MG63 (cell line): ENCODE results near the gene TMEM107. TPM values are rescaled to one million over a fixed set of nuclear protein-coding genes. Genes with fewer than 3 reads are reported as not detected.

ENCODE experiments used
- DNase-seq: peaks from one replicate; pipeline ENCODE4 v3.0.0-alpha.2; 2020
- H3K27me3 ChIP-seq: fragments of 250-450 bp; sonication (Bioruptor Pico); 2 replicates; pipeline ENCODE4 v1.5.1; 2020; ENCODE audit warnings: mild to moderate bottlenecking, moderate library complexity
- H3K36me3 ChIP-seq: fragments of 250-450 bp; sonication (Bioruptor Pico); 2 replicates; pipeline ENCODE4 v1.5.1; 2020; ENCODE audit warnings: mild to moderate bottlenecking, moderate library complexity
- H3K4me3 ChIP-seq: fragments of 250-450 bp; sonication (Bioruptor Pico); 2 replicates; pipeline ENCODE4 v1.5.1; 2020; ENCODE audit warnings: mild to moderate bottlenecking, moderate library complexity
- H3K9me3 ChIP-seq: fragments of 250-450 bp; sonication (Bioruptor Pico); 2 replicates; pipeline ENCODE4 v1.5.1; 2020; ENCODE audit warnings: mild to moderate bottlenecking, moderate library complexity
- total RNA-seq: library from RNA; depleted of rRNA; stranded (reverse); fragments of >200 nt; shearing (Covaris generic); gene quantifications from 2 replicates; pipeline ENCODE4 v1.2.3, GENCODE V29; 2014; ENCODE audit warnings: low replicate concordance

TMEM107 gene
- total RNA-seq, 1 experiment from 2014 or later: 25.6 TPM

GRCh38 chr17:8147805-8148404 lies 28.3 kb downstream of the TMEM107 start:
- no peak for DNase-seq
- Histone ChIP-seq H3K9me3 (no peaks in the 10 kb centered on the region), H3K4me3 (no peak overlapping the region), H3K27me3 (no peaks in the 10 kb centered on the region), H3K36me3 (peaks cover 8% of the 10 kb centered on the region)

DNA sequence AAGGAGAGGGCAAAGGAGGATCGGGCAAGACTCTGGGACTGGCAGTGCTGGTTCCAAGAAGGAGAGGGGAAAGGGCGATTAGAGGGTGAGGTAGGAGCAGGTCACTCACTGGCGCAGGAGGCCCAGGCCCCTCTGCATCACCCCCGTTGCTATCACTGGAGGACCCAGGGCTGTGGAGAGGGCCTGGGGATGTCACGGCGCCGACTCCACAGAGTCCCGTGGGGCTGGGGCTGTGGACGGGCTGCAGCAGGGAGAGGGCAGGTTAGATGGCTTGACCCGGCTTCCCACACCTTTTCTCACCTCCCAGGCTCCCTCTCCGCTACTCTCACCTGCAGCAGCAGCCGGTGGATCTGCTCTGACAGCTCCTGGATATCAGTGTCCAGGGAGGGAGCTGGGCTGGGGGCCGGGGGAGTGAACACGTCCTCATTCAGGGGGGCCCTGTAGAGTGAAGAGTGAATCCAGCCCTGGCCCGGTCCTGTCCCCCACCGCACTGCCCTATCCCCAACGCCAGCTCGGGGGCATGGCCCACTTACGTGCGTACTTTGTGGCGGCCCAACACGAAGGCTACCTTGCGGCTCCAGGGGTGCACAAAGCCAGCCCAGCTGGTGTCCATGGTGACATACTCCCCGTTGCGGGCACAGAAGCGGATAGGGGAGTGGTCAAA lies 28.9 kb downstream of the TMEM107 start:
- H3K4me3 ChIP-seq: no peak overlapping the region
- peaks cover 8% of the 10 kb centered on the region for H3K36me3 ChIP-seq
- DNase-seq: no peak
- no peaks in the 10 kb centered on the region for H3K27me3 ChIP-seq
- no peaks in the 10 kb centered on the region for H3K9me3 ChIP-seq

DNA sequence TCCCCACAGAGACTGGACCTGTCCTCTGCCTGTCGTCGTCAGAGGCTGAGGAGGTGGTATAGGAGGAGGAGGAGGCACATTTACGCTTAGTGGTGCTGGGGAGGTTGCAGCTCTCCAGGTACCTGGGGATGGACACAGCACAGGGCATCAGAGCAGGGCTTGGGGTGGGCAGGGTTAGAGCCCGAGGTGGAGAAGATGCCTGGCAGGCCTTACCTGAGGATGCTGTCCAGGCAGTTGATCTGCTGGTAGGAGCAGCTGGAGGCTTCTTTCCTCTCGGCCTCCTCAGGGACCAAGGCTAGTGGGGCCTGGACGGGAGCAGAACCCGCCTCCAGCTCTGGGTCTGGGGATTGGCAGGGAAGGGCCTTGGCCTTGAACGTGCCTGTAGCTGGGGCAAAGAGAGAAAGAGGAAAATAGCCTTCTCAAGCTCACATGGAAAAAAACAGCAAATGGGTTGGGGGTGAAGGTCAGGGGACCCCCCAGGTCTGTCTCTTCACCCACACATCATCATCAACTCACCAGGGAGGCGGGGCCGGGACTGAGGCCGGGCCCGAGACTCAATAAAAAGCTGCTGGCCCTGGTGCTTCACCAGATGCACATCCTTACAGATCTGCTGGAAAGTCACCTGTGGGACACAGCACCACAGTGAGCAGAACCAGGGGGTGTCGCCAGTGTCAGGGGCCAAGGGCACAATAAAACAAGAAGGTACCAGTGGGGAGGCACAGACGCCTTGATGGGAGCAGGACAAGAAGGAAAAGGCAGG lies 29.6 kb downstream of the TMEM107 start:
- H3K36me3 ChIP-seq: peaks cover 8% of the 10 kb centered on the region
- no peak overlapping the region for H3K4me3 ChIP-seq
- DNase-seq: no peak
- H3K9me3 ChIP-seq: no peaks in the 10 kb centered on the region
- H3K27me3 ChIP-seq: no peaks in the 10 kb centered on the region

- H3K36me3 ChIP-seq: peaks cover 8% of the 10 kb centered on the region
- DNase-seq: no peak
- H3K27me3 ChIP-seq: no peaks in the 10 kb centered on the region
- no peaks in the 10 kb centered on the region for H3K9me3 ChIP-seq
- no peak overlapping the region for H3K4me3 ChIP-seq
Measured at GRCh38 chr17:8145811-8146210, 30.4 kb downstream of the TMEM107 start.

- Histone ChIP-seq H3K27me3 (no peaks in the 10 kb centered on the region), H3K4me3 (no peak overlapping the region), H3K9me3 (no peaks in the 10 kb centered on the region), H3K36me3 (peaks cover 8% of the 10 kb centered on the region)
- DNase-seq: no peak
Measured at GRCh38 chr17:8144401-8145231, 31.6 kb downstream of the TMEM107 start.

DNA sequence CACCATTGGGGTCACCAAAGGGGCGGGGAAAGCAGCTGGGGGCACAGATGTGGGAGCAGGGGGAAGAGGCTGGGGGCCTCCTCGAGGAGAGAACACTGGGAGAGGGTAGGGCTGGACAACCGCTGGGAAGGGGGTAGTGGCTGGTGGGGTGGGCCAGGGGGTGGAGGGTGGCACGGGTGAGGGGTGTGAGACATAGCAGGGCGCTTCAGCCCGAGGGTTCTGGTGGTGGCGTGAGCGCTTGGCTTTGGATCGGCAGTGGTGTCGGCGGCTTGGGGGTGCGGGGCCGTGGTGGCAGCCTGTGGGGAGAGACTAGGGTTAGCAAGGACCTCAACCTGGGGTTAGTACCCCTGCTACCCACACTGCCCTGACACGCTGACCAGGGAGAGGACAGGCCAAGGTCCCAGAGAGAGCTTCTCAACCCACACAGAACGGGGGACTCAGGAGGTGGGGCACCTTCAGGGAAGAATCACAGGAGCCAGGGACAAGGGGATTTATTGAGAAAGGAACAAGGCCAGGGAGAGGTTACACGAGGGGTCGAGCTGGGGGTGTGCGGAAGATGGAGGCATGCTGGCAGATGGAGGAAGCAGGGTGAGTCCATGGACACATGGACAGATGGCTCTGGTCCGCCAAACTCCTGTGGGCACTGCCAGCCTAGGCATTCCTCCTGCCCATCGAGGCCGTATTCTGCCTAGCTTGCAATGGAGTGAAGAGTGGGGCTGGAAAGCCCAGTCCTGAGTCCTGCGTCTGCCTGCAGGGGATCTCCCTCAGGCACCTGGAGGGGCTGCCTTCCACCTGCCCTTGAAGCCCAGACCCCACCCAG lies 32.4 kb downstream of the TMEM107 start:
- H3K4me3 ChIP-seq: no peak overlapping the region
- H3K36me3 ChIP-seq: peaks cover 3% of the 10 kb centered on the region
- H3K27me3 ChIP-seq: no peaks in the 10 kb centered on the region
- DNase-seq: no peak
- H3K9me3 ChIP-seq: no peaks in the 10 kb centered on the region

DNA sequence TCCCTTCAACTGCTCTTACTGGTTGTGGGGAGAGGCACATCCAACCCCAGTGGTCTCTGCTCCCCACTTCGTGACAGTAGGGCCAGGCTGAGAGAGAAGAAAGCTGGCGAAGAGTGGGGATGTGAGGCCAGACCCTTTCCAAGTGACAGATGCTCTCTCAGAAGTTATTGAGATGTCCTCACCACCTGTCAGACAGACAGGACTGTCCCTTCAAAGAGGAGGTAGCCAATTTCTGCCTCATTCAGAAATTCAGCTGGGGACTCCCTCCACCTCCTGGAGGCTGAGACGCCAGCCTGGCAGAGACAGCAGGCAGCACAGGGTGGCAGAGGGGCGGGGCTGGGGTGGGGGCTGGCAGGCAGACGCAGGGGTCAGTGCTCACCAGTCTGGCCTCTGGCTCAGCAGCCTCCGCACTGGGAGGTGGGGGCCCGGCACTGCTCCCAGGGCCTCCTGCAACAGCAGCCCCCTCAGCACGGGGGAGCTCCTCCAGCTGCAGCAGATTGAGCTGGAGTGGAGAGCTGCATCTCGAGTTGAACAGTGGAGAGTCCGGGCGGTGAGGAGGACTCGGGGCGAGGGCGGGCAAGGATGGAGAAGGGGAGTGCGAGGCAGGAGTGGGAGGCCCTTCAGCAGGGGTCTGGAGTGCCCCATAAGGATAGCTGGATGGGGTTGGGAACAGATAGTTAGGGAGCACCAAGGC lies 33.1 kb downstream of the TMEM107 start:
- Histone ChIP-seq H3K36me3 (peaks cover 2% of the 10 kb centered on the region), H3K9me3 (no peaks in the 10 kb centered on the region), H3K4me3 (no peak overlapping the region), H3K27me3 (no peaks in the 10 kb centered on the region)
- DNase-seq: no peak

DNA sequence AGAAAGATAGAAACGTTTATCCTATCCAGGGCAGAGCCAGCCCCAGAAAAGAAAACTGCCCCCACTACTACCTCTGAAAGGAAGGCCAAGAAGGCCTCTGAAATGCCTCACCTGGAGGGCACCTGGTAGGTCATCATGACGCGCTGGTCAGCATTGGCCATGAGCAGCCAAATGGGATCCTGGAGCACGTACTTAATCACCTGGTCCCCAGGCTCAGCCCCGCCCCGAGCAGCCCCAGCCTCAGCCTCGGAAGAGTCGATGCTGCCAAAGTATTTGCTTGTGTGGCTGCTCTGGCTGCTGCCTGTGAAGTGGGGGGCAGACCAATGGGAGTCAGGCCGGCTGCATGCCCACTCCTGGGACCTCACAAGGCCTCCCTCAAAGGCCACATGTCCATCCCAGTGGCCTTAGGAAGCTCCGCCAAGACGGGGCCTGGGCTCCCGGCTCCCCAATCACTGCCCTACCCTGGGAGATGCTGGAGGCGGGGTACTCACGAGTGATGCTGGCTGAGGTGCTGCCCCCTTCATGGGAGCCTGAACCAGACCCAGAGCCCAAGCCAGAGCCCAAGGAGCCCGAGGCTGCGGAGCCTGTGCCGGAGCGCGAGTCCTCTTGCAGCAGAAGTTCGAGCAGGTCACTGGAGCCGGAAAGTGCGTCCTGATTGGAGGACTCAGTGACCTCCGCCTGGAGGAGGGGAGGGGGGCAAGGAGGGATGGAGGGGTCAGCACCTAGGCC lies 33.9 kb downstream of the TMEM107 start:
- no peak for DNase-seq
- Histone ChIP-seq H3K9me3 (no peaks in the 10 kb centered on the region), H3K4me3 (no peak overlapping the region), H3K27me3 (no peaks in the 10 kb centered on the region), H3K36me3 (no peaks in the 10 kb centered on the region; the same call in none of the 2 replicates)

DNA sequence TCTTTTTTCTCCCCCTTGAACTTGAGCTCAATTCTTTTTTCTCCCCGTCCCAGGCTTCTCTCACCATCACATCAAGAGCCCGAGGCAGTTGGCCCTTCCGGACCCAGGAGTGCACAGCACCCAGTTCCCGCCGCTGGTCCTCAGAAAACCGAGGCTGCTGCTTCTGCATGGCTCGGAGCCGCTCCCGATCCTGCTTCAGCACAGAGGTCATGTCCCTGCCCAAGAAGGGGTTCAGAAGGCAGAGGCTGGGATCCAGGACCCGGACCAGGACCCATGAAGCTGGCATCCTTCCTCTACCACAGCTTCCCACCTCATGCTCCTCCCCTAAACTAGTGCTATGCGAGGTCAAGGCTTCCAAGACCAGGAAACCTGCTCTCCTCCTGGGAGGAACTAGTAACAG lies 34.4 kb downstream of the TMEM107 start:
- no peaks in the 10 kb centered on the region for H3K9me3 ChIP-seq
- no peak for DNase-seq
- H3K36me3 ChIP-seq: no peaks in the 10 kb centered on the region; the same call in none of the 2 replicates

GRCh38 chr17:8141045-8141444 lies 35.1 kb downstream of the TMEM107 start:
- no peaks in the 10 kb centered on the region for H3K27me3 ChIP-seq
- no peak overlapping the region for H3K4me3 ChIP-seq
- no peaks in the 10 kb centered on the region; the same call in none of the 2 replicates for H3K36me3 ChIP-seq
- H3K9me3 ChIP-seq: no peaks in the 10 kb centered on the region
- DNase-seq: no peak

More for the DNA sequence above, 34.4 kb downstream of the TMEM107 start:
- H3K27me3 ChIP-seq: no peaks in the 10 kb centered on the region
- no peak overlapping the region for H3K4me3 ChIP-seq

DNA sequence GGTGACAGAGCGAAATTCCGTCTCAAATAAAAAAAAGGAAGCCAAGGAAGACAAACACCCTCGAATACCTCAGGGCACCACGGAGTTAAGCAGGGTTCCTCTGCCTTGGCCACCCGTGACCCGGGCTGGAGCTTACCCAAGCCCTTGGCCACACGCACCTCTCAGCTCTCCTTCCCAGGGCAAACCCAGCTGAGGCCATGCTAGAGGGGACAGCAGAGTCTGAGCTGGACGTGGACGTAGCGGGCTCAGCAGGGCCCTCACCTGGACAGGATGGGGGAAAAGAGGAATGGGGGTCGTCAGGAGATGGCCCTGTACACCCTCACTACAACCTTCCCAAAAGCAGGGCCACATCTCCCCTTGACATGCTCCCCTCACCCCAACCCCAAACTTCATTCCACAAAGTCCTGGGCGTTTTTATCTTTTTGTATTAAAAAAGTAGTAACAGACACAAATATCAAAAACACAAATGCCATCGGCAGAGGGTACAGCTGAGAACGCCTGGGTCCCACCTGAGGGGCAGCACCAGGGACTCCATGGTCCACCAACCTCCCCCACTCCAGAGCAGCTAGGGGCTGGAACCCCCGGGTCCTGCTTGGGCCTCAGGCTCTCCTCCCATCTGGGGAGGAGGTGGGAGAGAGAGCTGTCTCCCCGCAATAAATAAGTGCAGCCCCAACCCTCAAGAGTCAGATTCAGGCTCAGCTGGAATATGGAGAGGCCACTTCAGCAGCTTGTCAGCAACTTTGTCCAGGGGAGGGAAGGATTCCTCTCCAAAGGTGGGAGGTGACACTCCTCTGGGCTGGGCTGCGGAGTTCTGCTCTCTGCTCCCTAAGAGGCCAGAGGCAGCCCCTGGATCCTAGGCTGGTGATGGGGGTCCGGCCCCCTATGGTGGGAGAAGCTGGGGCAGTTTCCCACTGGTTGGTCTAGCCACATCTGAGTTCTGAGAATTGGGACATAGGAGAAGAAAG lies 35.8 kb downstream of the TMEM107 start:
- H3K27me3 ChIP-seq: no peaks in the 10 kb centered on the region
- no peak overlapping the region for H3K4me3 ChIP-seq
- H3K9me3 ChIP-seq: no peaks in the 10 kb centered on the region
- DNase-seq: no peak
- H3K36me3 ChIP-seq: no peaks in the 10 kb centered on the region; the same call in 1 of the 2 replicates

DNA sequence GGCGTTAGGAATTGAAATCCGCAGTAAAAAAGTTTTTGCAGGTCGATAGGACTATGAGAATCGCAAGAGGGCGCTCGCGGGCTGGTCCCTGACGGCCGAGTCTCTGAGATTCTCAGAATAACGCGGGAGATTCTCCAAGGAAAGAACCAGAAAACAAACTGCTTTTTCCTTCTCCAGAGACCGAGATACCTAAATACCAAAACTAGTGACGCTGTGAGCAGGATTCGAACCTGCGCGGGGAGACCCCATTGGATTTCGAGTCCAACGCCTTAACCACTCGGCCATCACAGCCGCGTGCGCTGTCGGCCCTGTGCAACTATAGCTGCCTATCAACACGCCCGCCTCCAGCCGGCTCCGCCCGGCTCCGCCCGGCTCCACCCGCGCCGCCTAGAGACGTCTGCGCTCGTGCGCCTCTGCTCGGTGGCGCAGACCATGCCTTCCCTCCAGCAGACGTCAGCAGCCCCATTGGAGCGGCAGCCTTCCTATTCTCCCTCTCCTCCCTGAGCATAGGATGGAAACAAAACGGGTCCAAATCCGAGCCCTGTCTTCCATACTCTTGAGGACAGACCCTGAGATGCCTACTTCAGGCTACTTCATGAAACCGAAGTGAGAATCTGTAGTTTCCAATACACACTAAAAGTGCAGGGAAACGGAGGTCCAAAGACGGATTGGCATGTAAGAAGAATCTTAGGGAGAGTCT lies 37.4 kb downstream of the TMEM107 start:
- DNase-seq: peak; percentile 94
- H3K9me3 ChIP-seq: no peaks in the 10 kb centered on the region
- H3K36me3 ChIP-seq: no peaks in the 10 kb centered on the region
- H3K27me3 ChIP-seq: no peaks in the 10 kb centered on the region
- peak overlapping the region; percentile 54 for H3K4me3 ChIP-seq

GRCh38 chr17:8138374-8138671 lies 37.9 kb downstream of the TMEM107 start:
- Histone ChIP-seq H3K36me3 (no peaks in the 10 kb centered on the region), H3K4me3 (peak overlapping the region; percentile 44), H3K9me3 (no peaks in the 10 kb centered on the region), H3K27me3 (no peaks in the 10 kb centered on the region)
- DNase-seq: no peak
